Glutamatergic neuron (in vitro differentiated cells): ENCODE data around the gene FAM171A1. TPM values are rescaled to one million over a fixed set of nuclear protein-coding genes. Genes with fewer than 3 reads are reported as not detected.

Experiments
- DNase-seq: peaks from one replicate; pipeline ENCODE4 v3.0.0; 2022
- H3K27ac Mint-ChIP-seq: one replicate; pipeline ENCODE4 v1.8.0; 2020; ENCODE audit warnings: mild to moderate bottlenecking, mixed read lengths, inconsistent platforms; ENCODE audit not compliant: unreplicated experiment
- H3K27me3 Mint-ChIP-seq: one replicate; pipeline ENCODE4 v1.8.0; 2020; ENCODE audit warnings: mild to moderate bottlenecking, moderate library complexity, mixed read lengths, inconsistent platforms; ENCODE audit not compliant: unreplicated experiment
- H3K36me3 Mint-ChIP-seq: one replicate; pipeline ENCODE4 v1.8.0; 2020; ENCODE audit warnings: mild to moderate bottlenecking, mixed read lengths, inconsistent platforms; ENCODE audit not compliant: unreplicated experiment
- H3K4me1 Mint-ChIP-seq: one replicate; pipeline ENCODE4 v1.8.0; 2020; ENCODE audit warnings: mild to moderate bottlenecking, low read depth, mixed read lengths, inconsistent platforms; ENCODE audit not compliant: unreplicated experiment
- H3K4me3 Mint-ChIP-seq: one replicate; pipeline ENCODE4 v1.8.0; 2020; ENCODE audit warnings: mild to moderate bottlenecking, mixed read lengths, inconsistent platforms; ENCODE audit not compliant: unreplicated experiment
- H3K9me3 Mint-ChIP-seq: one replicate; pipeline ENCODE4 v1.8.0; 2020; ENCODE audit warnings: mild to moderate bottlenecking, moderate library complexity, mixed read lengths, inconsistent platforms; ENCODE audit not compliant: unreplicated experiment
- CTCF ChIP-seq: fragments of 200-600 bp; sonication (generic); IDR thresholded peaks from one replicate; pipeline ENCODE4 v1.5.0; 2021; ENCODE audit not compliant: partially characterized antibody, unreplicated experiment
- total RNA-seq: library from RNA; stranded (reverse); fragmentation: NEBNext Ultra II Directional; extraction: Animal tissue kit (Norgen Biotek cat#: 25700); gene quantifications from one replicate; pipeline ENCODE4 v1.2.1, GENCODE V29; 2021; ENCODE audit not compliant: unreplicated experiment

Gene FAM171A1
- total RNA-seq, 1 donor from 2014 or later = 186 TPM

DNA sequence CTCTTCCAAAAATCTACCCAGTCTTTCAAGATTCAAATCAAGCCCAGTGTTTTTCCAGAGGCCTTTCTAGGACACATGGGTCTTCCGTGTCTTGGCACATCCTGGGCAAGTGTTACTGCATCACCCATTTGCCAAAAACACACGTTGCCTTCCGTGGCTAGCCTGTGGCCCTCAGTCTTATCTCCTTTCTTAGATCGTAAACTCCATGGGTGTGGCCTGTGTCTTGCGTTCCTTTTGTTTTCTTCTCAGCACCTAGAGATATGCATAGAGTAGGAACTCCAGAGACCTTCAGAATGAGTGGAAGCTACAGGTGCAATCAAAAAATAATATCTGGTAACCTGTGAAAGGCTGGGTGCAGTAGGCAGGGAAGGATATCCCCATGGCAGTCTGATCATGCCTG, 146.1 kb downstream of the FAM171A1 start:
- peaks cover 16% of the 10 kb centered on the region for H3K27me3 Mint-ChIP-seq
- H3K36me3 Mint-ChIP-seq = peaks cover 26% of the 10 kb centered on the region
- DNase-seq = no peak
- H3K4me1 Mint-ChIP-seq = peaks cover 38% of the 10 kb centered on the region
- peaks cover 24% of the 10 kb centered on the region for H3K9me3 Mint-ChIP-seq
- no peak for TF ChIP-seq CTCF
- H3K27ac Mint-ChIP-seq = peak overlapping the region; percentile 39
- no peak overlapping the region for H3K4me3 Mint-ChIP-seq

- no peak for TF ChIP-seq CTCF
- Mint-ChIP-seq H3K27me3 (peaks cover 11% of the 10 kb centered on the region), H3K27ac (no peak overlapping the region), H3K36me3 (peaks cover 26% of the 10 kb centered on the region), H3K9me3 (peaks cover 25% of the 10 kb centered on the region), H3K4me3 (no peak overlapping the region), H3K4me1 (peaks cover 37% of the 10 kb centered on the region)
- no peak for DNase-seq
These were observed 147.9 kb downstream of the FAM171A1 start for GRCh38 chr10:15223174-15223573.

DNA sequence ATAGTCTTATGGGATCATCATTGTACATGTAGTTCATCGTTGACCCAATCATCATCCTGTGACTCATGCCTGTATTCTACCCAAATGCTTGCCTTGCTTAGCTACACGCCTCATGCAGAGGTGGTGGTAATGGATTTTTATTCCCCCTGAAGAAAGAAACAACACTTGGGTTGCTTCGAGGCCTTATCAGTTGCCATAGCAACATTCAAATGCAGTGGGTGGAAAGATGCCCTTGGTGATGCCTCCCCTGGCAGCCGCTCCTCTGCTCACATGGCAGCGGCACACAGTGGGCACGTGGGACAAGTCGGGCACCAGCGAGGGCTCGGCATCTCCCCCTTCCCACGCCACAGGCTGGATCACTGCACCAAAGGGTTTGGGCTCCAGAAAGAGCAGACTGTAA, 148.6 kb downstream of the FAM171A1 start:
- no peak for TF ChIP-seq CTCF
- H3K36me3 Mint-ChIP-seq = peaks cover 26% of the 10 kb centered on the region
- no peak overlapping the region for H3K27ac Mint-ChIP-seq
- H3K27me3 Mint-ChIP-seq = peaks cover 13% of the 10 kb centered on the region
- H3K4me1 Mint-ChIP-seq = peaks cover 37% of the 10 kb centered on the region
- H3K4me3 Mint-ChIP-seq = no peak overlapping the region
- H3K9me3 Mint-ChIP-seq = peaks cover 25% of the 10 kb centered on the region
- DNase-seq = no peak

DNA sequence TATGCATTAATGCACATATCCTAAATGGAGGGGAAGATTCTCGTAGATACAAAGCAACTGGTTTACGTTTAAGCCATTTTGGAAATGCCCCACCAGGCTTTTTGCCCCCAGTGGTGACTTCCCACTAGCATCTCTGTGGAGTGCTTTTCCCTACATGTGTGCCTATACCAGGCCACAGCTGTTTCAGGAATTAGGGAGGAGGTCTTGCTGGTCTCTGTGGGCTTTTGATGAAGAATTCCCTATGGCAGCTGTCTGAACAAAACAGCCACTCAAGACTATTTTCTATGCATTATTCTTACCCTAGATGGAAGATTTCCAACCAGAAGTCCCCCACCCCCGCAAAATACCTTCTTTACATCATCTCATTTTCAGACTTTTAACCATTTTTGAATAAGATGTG, 150.6 kb downstream of the FAM171A1 start:
- H3K4me3 Mint-ChIP-seq = peak overlapping the region; percentile 20
- DNase-seq = no peak
- H3K27ac Mint-ChIP-seq = peak overlapping the region; percentile 92
- peaks cover 9% of the 10 kb centered on the region for H3K27me3 Mint-ChIP-seq
- H3K9me3 Mint-ChIP-seq = peaks cover 19% of the 10 kb centered on the region
- peaks cover 33% of the 10 kb centered on the region for H3K4me1 Mint-ChIP-seq
- peaks cover 17% of the 10 kb centered on the region for H3K36me3 Mint-ChIP-seq
- TF ChIP-seq CTCF = peak; percentile 32

GRCh38 chr10:15216700-15217099, 154.4 kb downstream of the FAM171A1 start:
- Mint-ChIP-seq H3K36me3 (peaks cover 9% of the 10 kb centered on the region), H3K27ac (no peak overlapping the region), H3K4me3 (no peak overlapping the region), H3K4me1 (peaks cover 51% of the 10 kb centered on the region), H3K27me3 (peaks cover 7% of the 10 kb centered on the region), H3K9me3 (peaks cover 19% of the 10 kb centered on the region)
- no peak for DNase-seq
- no peak for TF ChIP-seq CTCF
